ENCODE measurements around the gene MRPL18. TPM values are rescaled to one million over a fixed set of nuclear protein-coding genes. Genes with fewer than 3 reads are reported as not detected.
A peak's percentile ranks its signal among the peaks of the same experiment; 100 is the strongest.

The MRPL18 gene
- total and polyA plus RNA-seq, 9 of the 15 experiments (the other 6 are each of a cell fraction or from before 2014, with no cell fraction given) = 149 to 456 (median 196) TPM

GRCh38 chr6:159789377-159790148 lies 704 bp upstream of the MRPL18 start, which contains the start of gene TCP1 (continued):
- TF ChIP-seq PREB (CRISPR knock-in tag; IDR thresholded peaks at IDR 0.05) (no peak), KDM5B (IDR thresholded peaks at IDR 0.05; ENCODE audit: insufficient replicate concordance, low read depth, low read length) (peak; percentile 80), RNF219 (CRISPR knock-in tag; IDR thresholded peaks at IDR 0.05) (no peak), THAP12 (CRISPR knock-in tag; IDR thresholded peaks at IDR 0.05) (peak; percentile 78), CAMTA2 (CRISPR knock-in tag; conservative IDR thresholded peaks at IDR 0.05) (0 out of 2 replicates have a peak, but pooled peaks have one; percentile 48), MTA1 (IDR thresholded peaks at IDR 0.05; ENCODE audit: borderline replicate concordance) (no peak), ZNF740 (CRISPR knock-in tag; IDR thresholded peaks at IDR 0.05) (no peak; the same call in 1 of the 2 replicates), ZNF740 (tag; IDR thresholded peaks at IDR 0.05) (no peak), ZNF23 (CRISPR knock-in tag; IDR thresholded peaks at IDR 0.05) (peak; percentile 45; the same call in 1 of the 2 replicates), NFXL1 (CRISPR knock-in tag; IDR thresholded peaks at IDR 0.05) (peak; percentile 67; the same call in 1 of the 2 replicates), MTA2 (IDR thresholded peaks at IDR 0.05; ENCODE audit: low read depth) (no peak), ETS1 (conservative IDR thresholded peaks at IDR 0.05; ENCODE audit: control insufficient read depth, low read depth, low read length) (peak; percentile 83)

Data from K562 (cell line).